Stimulated activated CD4-positive, alpha-beta T cell treated with anti-CD3 and anti-CD28 coated beads, Interleukin-15, amount 100 ng/mL, for 48 hours (primary cell): ENCODE data around the gene ZNF438.
"Not testable (repeated sequence)": the region's sequence is repeated elsewhere in the genome, so short reads cannot be mapped to it uniquely, and the experiment has no call there.

Experiments
- DNase-seq, 2 donors: peaks; one replicate each; pipeline ENCODE4 v3.0.0-alpha.2; 2020; ENCODE audit warnings: low read depth in 2 of 2

ZNF438 gene

GRCh38 chr10:31031558-31032257 lies at the start of gene ZNF438:
Gene ZNF438 (minus strand): TSS chr10:31031865. CDS start chr10:30877034, 154,831 bp downstream.
- peak; percentile 90 to 91 for DNase-seq

- no peak for DNase-seq
Observed at GRCh38 chr10:31076610-31076988, 44.9 kb upstream of the ZNF438 start.

- no peak for DNase-seq
Observed at GRCh38 chr10:31075881-31076609, 44.4 kb upstream of the ZNF438 start.

- DNase-seq, result no peak
Observed at GRCh38 chr10:31075434-31075833, 43.8 kb upstream of the ZNF438 start.

GRCh38 chr10:31074722-31075086 lies 43.0 kb upstream of the ZNF438 start:
- no peak for DNase-seq

- DNase-seq, result no peak
Observed at GRCh38 chr10:31073996-31074721, 42.5 kb upstream of the ZNF438 start.

GRCh38 chr10:31073211-31073610 lies 41.5 kb upstream of the ZNF438 start:
- DNase-seq, result no peak

- DNase-seq, result no peak
Observed at GRCh38 chr10:31072451-31072850, 40.8 kb upstream of the ZNF438 start.

- no peak for DNase-seq
Observed at GRCh38 chr10:31071232-31072005, 39.8 kb upstream of the ZNF438 start.

- DNase-seq, result no peak
Observed at GRCh38 chr10:31070691-31071090, 39.0 kb upstream of the ZNF438 start.

GRCh38 chr10:31070025-31070424 lies 38.4 kb upstream of the ZNF438 start:
- no peak for DNase-seq

- no peak for DNase-seq
Observed at GRCh38 chr10:31069411-31069810, 37.7 kb upstream of the ZNF438 start.

GRCh38 chr10:31064348-31064747 lies 32.7 kb upstream of the ZNF438 start:
- no peak for DNase-seq

GRCh38 chr10:31063841-31064240 lies 32.2 kb upstream of the ZNF438 start:
- DNase-seq, result no peak

GRCh38 chr10:31062856-31063255 lies 31.2 kb upstream of the ZNF438 start:
- DNase-seq, result no peak

GRCh38 chr10:31061941-31062340 lies 30.3 kb upstream of the ZNF438 start:
- no peak for DNase-seq

GRCh38 chr10:31058795-31059703 lies 27.4 kb upstream of the ZNF438 start:
- no peak for DNase-seq

- DNase-seq, result not testable (repeated sequence)
Observed at GRCh38 chr10:31056678-31057077, 25.0 kb upstream of the ZNF438 start.

- no peak for DNase-seq
Observed at GRCh38 chr10:31055573-31056251, 24.0 kb upstream of the ZNF438 start.

- no peak for DNase-seq
Observed at GRCh38 chr10:31051703-31052102, 20.0 kb upstream of the ZNF438 start.
